Measurements from ENCODE around the gene ZFR2.
A peak's percentile ranks its signal among the peaks of the same experiment; 100 is the strongest.

The ZFR2 gene

DNA sequence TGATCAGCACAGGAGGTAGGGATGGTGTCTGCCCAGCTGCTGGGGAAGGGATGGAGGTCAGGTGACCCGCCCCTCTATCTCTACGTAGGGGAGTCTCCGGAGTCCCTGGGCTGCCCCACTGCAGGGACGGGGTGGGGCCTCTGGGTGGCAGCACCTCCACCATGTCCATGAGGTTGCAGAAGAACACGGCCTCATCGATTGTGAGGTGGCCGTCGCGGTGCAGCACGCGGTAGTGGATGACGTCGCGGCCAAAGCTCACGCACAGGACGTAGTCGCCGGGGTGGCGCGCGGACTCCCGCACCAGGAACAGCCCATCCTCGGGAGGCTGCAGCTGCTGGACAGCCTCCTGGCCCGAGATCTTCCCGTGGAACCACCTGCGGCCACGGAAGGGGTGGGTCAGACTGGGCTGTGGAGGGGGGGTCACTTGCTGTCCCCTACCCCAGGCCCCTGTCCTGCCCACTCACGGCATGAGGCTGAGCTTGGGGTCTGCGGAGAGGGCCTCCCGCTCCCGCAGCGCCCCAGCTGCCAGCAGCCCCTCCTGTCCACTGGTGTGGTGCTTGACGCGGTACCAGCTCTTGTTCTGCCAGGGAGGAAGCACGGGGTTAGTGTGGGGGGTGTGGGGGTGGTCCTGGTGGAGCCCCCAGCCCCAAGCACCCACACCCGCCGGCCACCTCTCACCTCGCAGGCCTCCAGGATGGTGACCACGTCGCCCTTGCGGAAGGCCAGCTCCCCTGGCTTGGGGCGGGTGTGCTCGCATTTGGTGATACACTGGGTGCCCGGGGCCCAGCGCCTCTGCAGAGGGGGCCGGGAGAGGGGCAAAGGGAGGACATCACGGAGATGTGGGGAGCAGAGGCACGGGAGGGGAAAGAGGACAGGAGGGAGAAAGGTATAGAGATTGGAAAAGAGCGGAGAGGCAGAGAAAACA, 84.9 kb downstream of the ZFR2 start:
- TF ChIP-seq, protein P1, sequence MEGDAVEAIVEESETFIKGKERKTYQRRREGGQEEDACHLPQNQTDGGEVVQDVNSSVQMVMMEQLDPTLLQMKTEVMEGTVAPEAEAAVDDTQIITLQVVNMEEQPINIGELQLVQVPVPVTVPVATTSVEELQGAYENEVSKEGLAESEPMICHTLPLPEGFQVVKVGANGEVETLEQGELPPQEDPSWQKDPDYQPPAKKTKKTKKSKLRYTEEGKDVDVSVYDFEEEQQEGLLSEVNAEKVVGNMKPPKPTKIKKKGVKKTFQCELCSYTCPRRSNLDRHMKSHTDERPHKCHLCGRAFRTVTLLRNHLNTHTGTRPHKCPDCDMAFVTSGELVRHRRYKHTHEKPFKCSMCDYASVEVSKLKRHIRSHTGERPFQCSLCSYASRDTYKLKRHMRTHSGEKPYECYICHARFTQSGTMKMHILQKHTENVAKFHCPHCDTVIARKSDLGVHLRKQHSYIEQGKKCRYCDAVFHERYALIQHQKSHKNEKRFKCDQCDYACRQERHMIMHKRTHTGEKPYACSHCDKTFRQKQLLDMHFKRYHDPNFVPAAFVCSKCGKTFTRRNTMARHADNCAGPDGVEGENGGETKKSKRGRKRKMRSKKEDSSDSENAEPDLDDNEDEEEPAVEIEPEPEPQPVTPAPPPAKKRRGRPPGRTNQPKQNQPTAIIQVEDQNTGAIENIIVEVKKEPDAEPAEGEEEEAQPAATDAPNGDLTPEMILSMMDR (IDR thresholded peaks at IDR 0.05; ENCODE audit: insufficient read depth, missing control alignments): peak; percentile 7
- FAIRE-seq (no peak), DNase-seq (ENCODE audit: insufficient read length, low spot score) (no peak)

DNA sequence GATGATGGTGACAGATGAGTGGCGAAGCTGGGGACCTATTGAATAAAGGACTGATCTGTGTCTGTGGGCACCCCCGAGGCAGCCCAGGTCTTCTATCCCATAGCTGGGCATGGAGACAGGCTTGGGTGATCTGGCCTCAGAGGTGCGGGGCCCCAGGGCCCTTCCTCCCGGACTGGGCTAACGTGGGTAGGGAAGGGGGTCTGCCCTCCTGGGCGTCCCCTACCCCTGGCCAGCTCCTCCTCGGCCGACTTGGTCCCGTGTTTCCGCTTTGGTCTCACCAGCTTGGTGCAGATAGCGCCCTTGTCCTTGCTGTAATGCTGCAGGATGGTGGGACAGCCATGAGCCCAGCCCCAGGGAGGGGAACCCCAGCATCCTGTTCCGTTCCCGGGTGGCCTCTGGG, 85.9 kb downstream of the ZFR2 start:
- FAIRE-seq (no peak), DNase-seq (ENCODE audit: insufficient read length, low spot score) (no peak)
- TF ChIP-seq, protein P1 (IDR thresholded peaks at IDR 0.05; ENCODE audit: insufficient read depth, missing control alignments): no peak

DNA sequence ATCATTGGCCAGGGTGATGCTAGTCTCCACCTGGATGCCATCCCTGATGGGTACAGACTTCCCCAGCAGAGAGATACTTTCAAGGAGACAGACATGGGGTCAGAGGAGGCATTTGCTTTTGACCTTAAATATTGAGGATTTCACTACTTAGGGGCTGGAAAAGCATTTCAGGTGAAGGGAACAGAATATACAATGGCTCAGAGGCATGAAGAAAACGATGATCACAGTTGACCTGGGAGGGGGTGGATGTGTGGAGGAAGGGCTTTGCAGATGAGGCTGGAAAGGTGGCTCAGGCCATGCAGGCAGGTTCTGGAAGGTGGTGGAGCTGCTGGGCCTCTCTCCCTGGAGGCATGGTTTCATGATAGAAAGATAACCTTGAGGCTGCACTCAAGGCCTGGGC, 86.5 kb downstream of the ZFR2 start:
- DNase-seq (ENCODE audit: insufficient read length, low spot score): no peak
- TF ChIP-seq, protein P1 (IDR thresholded peaks at IDR 0.05; ENCODE audit: insufficient read depth, missing control alignments): no peak
- no peak for FAIRE-seq

DNA sequence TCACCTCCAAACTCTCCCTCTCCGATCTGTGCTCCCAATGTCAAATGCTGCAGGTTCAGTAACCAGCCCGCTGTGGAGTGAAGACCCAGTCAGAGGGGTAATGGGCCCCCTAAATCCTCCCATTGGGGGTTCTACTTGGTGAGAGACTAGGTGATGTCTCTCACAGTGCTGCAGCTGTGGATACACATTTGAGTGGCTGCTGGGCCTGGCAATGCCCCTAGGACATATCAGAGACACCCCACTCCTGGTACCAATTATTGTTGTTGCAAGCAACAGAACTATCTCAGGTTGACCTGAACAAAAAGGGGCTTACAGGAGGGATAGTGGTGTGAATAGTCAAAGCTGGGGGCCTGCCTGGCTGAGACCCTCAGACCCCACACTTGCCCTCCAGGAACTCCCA, 87.2 kb downstream of the ZFR2 start:
- TF ChIP-seq, protein P1 (IDR thresholded peaks at IDR 0.05; ENCODE audit: insufficient read depth, missing control alignments): no peak
- FAIRE-seq: no peak

DNA sequence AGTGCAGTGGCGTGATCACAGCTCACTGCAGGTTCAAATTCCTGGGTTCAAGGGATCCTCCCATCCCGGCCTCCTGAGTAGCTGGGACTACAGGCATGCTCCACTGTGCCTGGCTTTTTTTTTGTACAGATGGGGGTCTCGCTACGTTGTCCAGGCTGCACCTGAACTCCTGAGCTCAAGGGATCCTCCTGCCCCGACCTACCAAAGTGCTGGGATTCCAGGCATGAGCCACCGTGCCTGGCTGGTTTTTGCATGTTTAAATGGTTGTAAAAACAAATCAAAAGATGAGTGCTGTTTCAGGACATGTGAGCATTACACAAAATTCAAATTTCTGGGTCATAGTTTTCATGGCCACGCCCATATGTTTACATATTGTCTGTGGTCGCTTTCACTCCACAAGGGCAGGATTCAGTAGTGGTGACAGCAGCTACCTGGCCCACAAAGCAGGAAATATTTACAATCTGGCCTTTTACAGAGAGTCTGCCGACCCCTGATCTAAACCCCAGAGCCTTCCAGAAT, 88.0 kb downstream of the ZFR2 start:
- TF ChIP-seq, protein P1 (IDR thresholded peaks at IDR 0.05; ENCODE audit: insufficient read depth, missing control alignments): no peak
- no peak for DNase-seq (ENCODE audit: insufficient read length, low spot score)
- no peak for FAIRE-seq

More for the DNA sequence above, 87.2 kb downstream of the ZFR2 start:
- DNase-seq (ENCODE audit: insufficient read length, low spot score): no peak

DNA sequence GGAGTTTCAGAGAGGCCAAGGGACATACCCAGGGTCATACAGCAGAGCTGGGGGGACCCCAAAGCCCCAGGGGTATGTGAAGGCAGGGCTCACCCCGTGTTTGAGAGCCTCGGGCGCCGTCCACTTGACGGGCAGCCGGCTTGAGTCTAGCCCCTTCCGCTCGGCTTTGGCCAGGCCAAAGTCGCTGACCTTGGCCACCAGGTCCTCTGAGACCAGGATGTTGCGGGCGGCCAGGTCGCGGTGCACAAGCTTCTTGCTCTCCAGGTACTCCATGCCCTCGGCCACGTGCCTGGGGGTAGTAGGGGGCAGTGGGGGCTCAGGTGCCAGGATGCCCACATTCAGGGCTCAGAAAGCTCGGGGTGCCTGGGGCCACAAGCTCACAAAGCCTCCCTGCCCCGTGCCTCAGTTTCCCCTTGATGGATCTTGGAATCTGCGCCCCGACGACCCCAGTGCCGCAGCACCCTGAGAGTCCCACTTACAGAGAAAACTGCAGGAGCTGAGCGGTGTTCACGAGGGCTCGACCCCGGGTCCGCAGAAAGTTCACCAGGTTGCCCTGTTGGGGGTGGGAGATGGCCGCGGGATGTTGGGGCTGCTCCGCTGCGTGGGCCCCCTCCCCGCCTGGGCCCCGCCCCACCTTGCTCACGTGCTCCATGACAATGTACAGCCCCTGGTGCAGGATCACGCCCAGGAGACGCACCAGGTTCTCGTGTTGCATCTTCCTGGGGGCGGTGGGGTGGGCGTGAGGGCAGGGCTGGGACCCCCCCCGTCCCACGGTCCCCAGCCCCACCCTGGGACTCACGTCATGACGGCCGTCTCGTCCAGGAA, 89.7 kb downstream of the ZFR2 start:
- DNase-seq (ENCODE audit: insufficient read length, low spot score) (no peak), FAIRE-seq (no peak)
- TF ChIP-seq, protein P1 (IDR thresholded peaks at IDR 0.05; ENCODE audit: insufficient read depth, missing control alignments): no peak
